ENCODE data around the gene MKNK1. TPM values are rescaled to one million over a fixed set of nuclear protein-coding genes. Genes with fewer than 3 reads are reported as not detected.

The MKNK1 gene
- total RNA-seq, 4 donors from 2014 or later = 27.7 to 37.0 (median 29.3) TPM

- H3K27me3 ChIP-seq = no peaks in the 10 kb centered on the region
- DNase-seq (ENCODE audit: extremely low spot score) = no peak
- H3K27ac ChIP-seq (replicated peaks in 1 of 4) = no peak overlapping the region
- WGBS = 83% methylated on average over 12 of the region's 12 CpGs
- H3K4me1 ChIP-seq = no peaks in the 10 kb centered on the region
- TF ChIP-seq POLR2A (IDR thresholded peaks at IDR 0.05; ENCODE audit: low read depth) (no peak), POLR2AphosphoS5 (IDR thresholded peaks at IDR 0.05) (no peak), CTCF (IDR thresholded peaks at IDR 0.05) (no peak)
- H3K4me3 ChIP-seq = no peak overlapping the region
- H3K36me3 ChIP-seq = peaks cover 32 to 92% (median 74%) of the 10 kb centered on the region in 4 donors
- intact Hi-C loops (cut with DNase I) = no loop called here
- H3K9me3 ChIP-seq = no peaks in the 10 kb centered on the region
Measured at GRCh38 chr1:46585312-46585938, 18.6 kb downstream of the MKNK1 start.

GRCh38 chr1:46583494-46583893, 20.6 kb downstream of the MKNK1 start:
- Histone ChIP-seq H3K36me3 (peaks cover 24 to 93% (median 76%) of the 10 kb centered on the region in 4 donors), H3K27me3 (no peaks in the 10 kb centered on the region)

GRCh38 chr1:46582972-46583371, 21.1 kb downstream of the MKNK1 start:
- DNase-seq (ENCODE audit: extremely low spot score) = no peak
- WGBS = 77% methylated on average over 6 of the region's 7 CpGs
- Histone ChIP-seq H3K36me3 (peaks cover 24 to 98% (median 80%) of the 10 kb centered on the region in 4 donors), H3K4me3 (no peak overlapping the region), H3K9me3 (no peaks in the 10 kb centered on the region), H3K27me3 (no peaks in the 10 kb centered on the region), H3K27ac (replicated peaks in 1 of 4) (no peak overlapping the region), H3K4me1 (no peaks in the 10 kb centered on the region)
- TF ChIP-seq POLR2A (IDR thresholded peaks at IDR 0.05; ENCODE audit: low read depth) = no peak
- TF ChIP-seq EP300 (IDR thresholded peaks at IDR 0.05) = no peak
- TF ChIP-seq CTCF (IDR thresholded peaks at IDR 0.05) = no peak
- TF ChIP-seq POLR2AphosphoS5 (IDR thresholded peaks at IDR 0.05) = no peak
- intact Hi-C loops (cut with DNase I) = no loop called here

More at GRCh38 chr1:46583494-46583893, 20.6 kb downstream of the MKNK1 start:
- intact Hi-C loops (cut with DNase I) = no loop called here
- DNase-seq (ENCODE audit: extremely low spot score) = no peak
- H3K4me3 ChIP-seq = no peak overlapping the region
- TF ChIP-seq CTCF (IDR thresholded peaks at IDR 0.05) (no peak), POLR2A (IDR thresholded peaks at IDR 0.05; ENCODE audit: low read depth) (no peak), EP300 (IDR thresholded peaks at IDR 0.05) (no peak), POLR2AphosphoS5 (IDR thresholded peaks at IDR 0.05) (no peak)
- H3K4me1 ChIP-seq = no peaks in the 10 kb centered on the region
- 92% methylated on average over 4 of the region's 5 CpGs for whole genome bisulfite sequencing
- H3K27ac ChIP-seq (replicated peaks in 1 of 4) = no peak overlapping the region
- no peaks in the 10 kb centered on the region for H3K9me3 ChIP-seq

- Histone ChIP-seq H3K27ac (replicated peaks in 1 of 4) (no peak overlapping the region), H3K4me1 (no peaks in the 10 kb centered on the region), H3K4me3 (no peak overlapping the region), H3K36me3 (peaks cover 18 to 99% (median 81%) of the 10 kb centered on the region in 4 donors), H3K27me3 (no peaks in the 10 kb centered on the region), H3K9me3 (no peaks in the 10 kb centered on the region)
- WGBS = 88% methylated on average over 4 of the region's 4 CpGs
- no peak for DNase-seq (ENCODE audit: extremely low spot score)
- no peak for TF ChIP-seq POLR2AphosphoS5 (IDR thresholded peaks at IDR 0.05)
- no peak for TF ChIP-seq POLR2A (IDR thresholded peaks at IDR 0.05; ENCODE audit: low read depth)
- TF ChIP-seq EP300 (IDR thresholded peaks at IDR 0.05) = no peak
- intact Hi-C loops (cut with DNase I) = no loop called here
Measured at GRCh38 chr1:46581681-46582455, 22.2 kb downstream of the MKNK1 start.

- Histone ChIP-seq H3K4me3 (no peak overlapping the region), H3K9me3 (no peaks in the 10 kb centered on the region), H3K36me3 (peaks cover 18 to 99% (median 82%) of the 10 kb centered on the region in 4 donors), H3K27ac (replicated peaks in 1 of 4) (no peak overlapping the region), H3K27me3 (no peaks in the 10 kb centered on the region), H3K4me1 (peaks cover 0 to 8% (median 0%) of the 10 kb centered on the region in 4 donors)
- no peak for DNase-seq (ENCODE audit: extremely low spot score)
- WGBS = 93% methylated on average over 6 of the region's 6 CpGs
- TF ChIP-seq EP300 (IDR thresholded peaks at IDR 0.05) (no peak), POLR2A (IDR thresholded peaks at IDR 0.05; ENCODE audit: low read depth) (no peak), CTCF (IDR thresholded peaks at IDR 0.05) (no peak), POLR2AphosphoS5 (IDR thresholded peaks at IDR 0.05) (no peak)
- intact Hi-C loops (cut with DNase I) = no loop called here
Measured at GRCh38 chr1:46580140-46580903, 23.7 kb downstream of the MKNK1 start.

Data from esophagus muscularis mucosa (tissue), 4 donors.